HepG2 (cell line): Measurements from ENCODE around the gene PRKCZ.

Source experiments
- CTCF ChIP-seq: sonication (generic); formaldehyde crosslinking; IDR thresholded peaks from 2 replicates; pipeline ENCODE4 v1.5.0; 2020; ENCODE audit warnings: mild to moderate bottlenecking, missing genetic modification reagents, moderate library complexity
- ELF1 ChIP-seq: sonication (generic); formaldehyde crosslinking; IDR thresholded peaks from 2 replicates; pipeline ENCODE4 v1.4.0; 2020; ENCODE audit warnings: missing genetic modification reagents
- EP300 ChIP-seq, 3 experiments: sonication (generic) in 1 of 3; formaldehyde crosslinking in 1 of 3; IDR thresholded peaks; 2 replicates each; pipeline versions ENCODE4 v1.5.1 to v1.6.1; 2011 to 2020; ENCODE audit warnings: low read depth in 2 of 3, low read length in 2 of 3, borderline replicate concordance in 1 of 3, improper control_type of control experiment in 1 of 3, mild to moderate bottlenecking in 1 of 3, missing genetic modification reagents in 1 of 3, moderate library complexity in 1 of 3
- HIVEP1 ChIP-seq: sonication (generic); formaldehyde crosslinking; IDR thresholded peaks from 2 replicates; pipeline ENCODE4 v1.4.0; 2020; ENCODE audit warnings: mild to moderate bottlenecking, missing genetic modification reagents
- POLR2AphosphoS2 ChIP-seq: IDR thresholded peaks from 2 replicates; pipeline ENCODE4 v1.6.1; 2011; ENCODE audit warnings: low read depth, low read length, improper control_type of control experiment
- REL ChIP-seq: sonication (generic); formaldehyde crosslinking; conservative IDR thresholded peaks from 2 replicates; pipeline ENCODE4 v1.8.0; 2022; ENCODE audit warnings: mild to moderate bottlenecking, missing genetic modification reagents, moderate library complexity
- TARDBP ChIP-seq: sonication (generic); formaldehyde crosslinking; IDR thresholded peaks from 2 replicates; pipeline ENCODE4 v1.8.0; 2022; ENCODE audit warnings: mild to moderate bottlenecking, missing genetic modification reagents
- TCF7L2 ChIP-seq: IDR thresholded peaks from 2 replicates; pipeline ENCODE4 v1.6.1; 2011; ENCODE audit warnings: mild to moderate bottlenecking, low read depth, low read length, moderate library complexity
- ZFAT ChIP-seq: sonication (generic); formaldehyde crosslinking; conservative IDR thresholded peaks from 2 replicates; pipeline ENCODE4 v1.8.1; 2023; ENCODE audit warnings: missing genetic modification reagents, inconsistent platforms
- ZGPAT ChIP-seq: IDR thresholded peaks from 2 replicates; pipeline ENCODE4 v1.6.1; 2016; ENCODE audit warnings: mild to moderate bottlenecking
- ZNF24 ChIP-seq: fragments of 450-650 bp; IDR thresholded peaks from 2 replicates; pipeline ENCODE4 v1.6.1; 2017; ENCODE audit warnings: antibody characterized with exemption, mild to moderate bottlenecking
- ZNF510 ChIP-seq: sonication (generic); formaldehyde crosslinking; IDR thresholded peaks from 2 replicates; pipeline ENCODE4 v1.4.0; 2020; ENCODE audit warnings: low read depth, mild to moderate bottlenecking, missing genetic modification reagents

DNA sequence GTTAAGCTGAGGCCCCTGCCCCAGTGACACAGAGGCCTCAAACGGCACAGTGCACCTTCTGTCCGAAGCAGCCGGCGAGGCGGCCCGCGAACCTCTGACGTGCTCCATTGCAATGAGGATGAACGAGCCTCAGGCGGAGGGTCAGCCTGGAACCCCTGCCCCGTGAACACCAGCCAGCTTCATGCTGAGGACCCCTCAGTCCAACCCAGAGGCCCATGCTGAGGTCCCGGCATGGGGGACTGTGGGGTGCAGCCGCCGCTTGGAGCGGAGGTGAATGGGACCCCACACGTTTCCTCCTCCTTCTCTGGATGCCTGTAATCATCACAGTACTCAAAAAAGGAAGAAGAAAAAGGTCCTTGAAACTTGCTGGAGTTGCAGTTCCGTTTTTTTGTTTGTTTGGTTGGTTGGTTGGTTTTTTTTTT is 62.1 kb downstream of the PRKCZ start:
- TF ChIP-seq ELF1 (no peak), POLR2AphosphoS2 (no peak), ZNF24 (no peak), ZGPAT (CRISPR knock-in tag) (no peak), ZFAT (CRISPR knock-in tag) (no peak), REL (no peak), CTCF (CRISPR knock-in tag) (no peak), HIVEP1 (no peak), ZNF510 (CRISPR knock-in tag) (no peak), TARDBP (CRISPR knock-in tag) (no peak), EP300 (IDR thresholded peaks at IDR 0.05; ENCODE audit: low read depth in 2 of 2, low read length in 2 of 2) (no peak), EP300 (CRISPR knock-in tag; IDR thresholded peaks at IDR 0.05; ENCODE audit: borderline replicate concordance) (no peak), TCF7L2 (no peak)
